A673 (cell line): ENCODE results near the gene SPINT3. TPM values are rescaled to one million over a fixed set of nuclear protein-coding genes. Genes with fewer than 3 reads are reported as not detected.

Experiments
- BruUV-seq: library from RNA; stranded (reverse); fragments of 400-500 nt; replicated peaks from 2 replicates; lab custom pipeline; 2021; lab: Mats Ljungman, UMichigan
- CTCF ChIA-PET: fragments of 300-600 bp; sonication (Branson Sonifier 250); formaldehyde crosslinking; loops from one replicate; lab custom pipeline; 2022; ENCODE audit warnings: antibody characterized with exemption; lab: Charles Lee
- POLR2A ChIA-PET: fragments of 300-600 bp; sonication (Branson Sonifier 250); formaldehyde crosslinking; loops from one replicate; lab custom pipeline; 2022; ENCODE audit warnings: antibody characterized with exemption; ENCODE audit not compliant: low non-redundant PET; lab: Charles Lee
- DNase-seq: peaks from one replicate; pipeline ENCODE4 v3.0.0-alpha.2; 2015; ENCODE audit warnings: low spot score
- H3K27ac ChIP-seq: fragments of 200-600 bp; sonication (generic); 2 replicates; pipeline ENCODE4 v1.5.1; 2016; ENCODE audit warnings: mixed run types, low read depth, mild to moderate bottlenecking, mixed read lengths, antibody characterized with exemption, low read length; ENCODE audit not compliant: poor library complexity, severe bottlenecking
- H3K27me3 ChIP-seq: fragments of 200-600 bp; sonication (generic); replicated peaks from 2 replicates; pipeline ENCODE4 v1.6.1; 2017; ENCODE audit warnings: mixed run types, low read depth, mild to moderate bottlenecking, mixed read lengths, antibody characterized with exemption, low read length; ENCODE audit not compliant: insufficient read depth, poor library complexity
- H3K36me3 ChIP-seq: fragments of 200-600 bp; sonication (generic); 2 replicates; pipeline ENCODE4 v1.6.1; 2016; ENCODE audit warnings: mixed run types, mild to moderate bottlenecking, mixed read lengths, antibody characterized with exemption, low read length; ENCODE audit not compliant: insufficient read depth, poor library complexity, severe bottlenecking
- H3K4me1 ChIP-seq: fragments of 200-600 bp; sonication (generic); 2 replicates; pipeline ENCODE4 v1.6.1; 2017; ENCODE audit warnings: mixed run types, mild to moderate bottlenecking, mixed read lengths, antibody characterized with exemption, low read length; ENCODE audit not compliant: insufficient read depth, poor library complexity, severe bottlenecking
- H3K4me3 ChIP-seq: fragments of 200-600 bp; sonication (generic); 2 replicates; pipeline ENCODE4 v1.5.1; 2016; ENCODE audit warnings: low read depth, mixed run types, mild to moderate bottlenecking, mixed read lengths, low read length; ENCODE audit not compliant: poor library complexity, severe bottlenecking
- H3K9me3 ChIP-seq: fragments of 200-600 bp; sonication (generic); 2 replicates; pipeline ENCODE4 v1.6.1; 2016; ENCODE audit warnings: mixed run types, low read depth, mild to moderate bottlenecking, mixed read lengths, antibody characterized with exemption, low read length; ENCODE audit not compliant: poor library complexity, severe bottlenecking
- CTCF ChIP-seq: fragments of 300-800, 200-600 bp; sonication (generic); conservative IDR thresholded peaks from 2 replicates; pipeline ENCODE4 v1.5.1; 2017; ENCODE audit warnings: low read depth, mild to moderate bottlenecking, antibody characterized with exemption, low read length, moderate library complexity, mixed read lengths
- EZH2 ChIP-seq: fragments of 200-600 bp; sonication (generic); IDR thresholded peaks from 2 replicates; pipeline ENCODE4 v1.6.1; 2017; ENCODE audit warnings: borderline replicate concordance, low read depth, mild to moderate bottlenecking, mixed read lengths, antibody characterized with exemption, low read length; ENCODE audit not compliant: poor library complexity, severe bottlenecking
- intact Hi-C: fragments of 100-400 bp; cut with micrococcal nuclease; formaldehyde crosslinking; loops from one replicate; pipeline ENCODE4 v1.10.0; 2022; ENCODE audit not compliant: unreplicated experiment
- total RNA-seq: library from RNA; stranded (reverse); gene quantifications from 2 replicates; pipeline ENCODE4 v1.2.3, GENCODE V29; 2021

SPINT3 gene
- total RNA-seq, 1 experiment from 2014 or later: not detected

- ChIA-PET CTCF (interaction anchor here (0.5 to 0.6 kb wide), 2 partner anchors 125 to 168 kb away, joined by 3 to 8 read pairs; no protein-coding TSS in a partner anchor), POLR2A (no interaction called here)
- BruUV-seq: no TSS peak
- Histone ChIP-seq H3K36me3 (no peaks in the 10 kb centered on the region), H3K27me3 (peaks cover 5% of the 10 kb centered on the region), H3K27ac (no peak overlapping the region), H3K4me1 (no peaks in the 10 kb centered on the region), H3K9me3 (no peaks in the 10 kb centered on the region), H3K4me3 (no peak overlapping the region)
- peak; percentile 10 for DNase-seq
- intact Hi-C loops: no loop called here
- TF ChIP-seq EZH2: no peak
- TF ChIP-seq CTCF: peak; percentile 41
These were observed 28.2 kb downstream of the SPINT3 start for GRCh38 chr20:45487231-45487635.

GRCh38 chr20:45485388-45485787 is 30.0 kb downstream of the SPINT3 start:
- BruUV-seq: no TSS peak
- no peak overlapping the region for H3K4me3 ChIP-seq
- no peaks in the 10 kb centered on the region for H3K9me3 ChIP-seq
- intact Hi-C loops: no loop called here
- no peak for TF ChIP-seq EZH2
- no peak for TF ChIP-seq CTCF
- H3K27me3 ChIP-seq: peaks cover 5% of the 10 kb centered on the region
- H3K4me1 ChIP-seq: no peaks in the 10 kb centered on the region
- H3K27ac ChIP-seq: no peak overlapping the region
- DNase-seq: no peak
- H3K36me3 ChIP-seq: no peaks in the 10 kb centered on the region
- ChIA-PET POLR2A (no interaction called here), CTCF (interaction anchor here (0.6 kb wide), 1 partner anchor 113 kb away, joined by 3 read pairs; no protein-coding TSS in a partner anchor)

- no peak for DNase-seq
- no peaks in the 10 kb centered on the region for H3K36me3 ChIP-seq
- no peak overlapping the region for H3K27ac ChIP-seq
- BruUV-seq: no TSS peak
- CTCF ChIA-PET: interaction anchor here (0.7 kb wide), 1 partner anchor 33 kb away, joined by 4 read pairs; no protein-coding TSS in a partner anchor
- intact Hi-C loops: no loop called here
- H3K9me3 ChIP-seq: no peaks in the 10 kb centered on the region
- TF ChIP-seq CTCF (no peak), EZH2 (no peak)
- peaks cover 5% of the 10 kb centered on the region for H3K27me3 ChIP-seq
- no peak overlapping the region for H3K4me3 ChIP-seq
- POLR2A ChIA-PET: no interaction called here
- no peaks in the 10 kb centered on the region for H3K4me1 ChIP-seq
These were observed 30.7 kb downstream of the SPINT3 start for GRCh38 chr20:45484676-45485075.
